Measurements from ENCODE around the gene MRPL14. TPM values are rescaled to one million over a fixed set of nuclear protein-coding genes. Genes with fewer than 3 reads are reported as not detected.

MRPL14 gene
- total and polyA plus RNA-seq, 9 of the 15 experiments (the other 6 are each of a cell fraction or from before 2014, with no cell fraction given): 126 to 424 (median 165) TPM

GRCh38 chr6:44151348-44152108 is 24.3 kb upstream of the MRPL14 start (continued):
- TF ChIP-seq ZNF398 (CRISPR knock-in tag; IDR thresholded peaks at IDR 0.05): no peak
- no peak for TF ChIP-seq MEF2A (IDR thresholded peaks at IDR 0.05; ENCODE audit: control insufficient read depth, low read depth, low read length)
- TF ChIP-seq, protein P1, sequence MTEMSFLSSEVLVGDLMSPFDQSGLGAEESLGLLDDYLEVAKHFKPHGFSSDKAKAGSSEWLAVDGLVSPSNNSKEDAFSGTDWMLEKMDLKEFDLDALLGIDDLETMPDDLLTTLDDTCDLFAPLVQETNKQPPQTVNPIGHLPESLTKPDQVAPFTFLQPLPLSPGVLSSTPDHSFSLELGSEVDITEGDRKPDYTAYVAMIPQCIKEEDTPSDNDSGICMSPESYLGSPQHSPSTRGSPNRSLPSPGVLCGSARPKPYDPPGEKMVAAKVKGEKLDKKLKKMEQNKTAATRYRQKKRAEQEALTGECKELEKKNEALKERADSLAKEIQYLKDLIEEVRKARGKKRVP (CRISPR knock-in tag; IDR thresholded peaks at IDR 0.05): no peak
- peak; percentile 88 to 97 for TF ChIP-seq RAD21 (CRISPR knock-in tag; conservative IDR thresholded peaks at IDR 0.05 in 1 of 2, IDR thresholded peaks at IDR 0.05 in 1 of 2)
- TF ChIP-seq HNRNPK (IDR thresholded peaks at IDR 0.05; ENCODE audit: low read depth, low read length, poor library complexity, severe bottlenecking): no peak
- no peak for TF ChIP-seq ELF4 (CRISPR knock-in tag; IDR thresholded peaks at IDR 0.05)
- TF ChIP-seq RCOR1 (IDR thresholded peaks at IDR 0.05; ENCODE audit: borderline replicate concordance in 1 of 2, low read depth in 2 of 2, low read length in 2 of 2): peak in 1 of 2 experiments; percentile 86; a peak in 2 of 4 replicates
- TF ChIP-seq CTBP1 (IDR thresholded peaks at IDR 0.05; ENCODE audit: borderline replicate concordance): peak; percentile 97
- TF ChIP-seq THRAP3 (IDR thresholded peaks at IDR 0.05; ENCODE audit: borderline replicate concordance): no peak
- peak; percentile 23 for TF ChIP-seq TBP (optimal IDR thresholded peaks at IDR 0.05; ENCODE audit: low read depth, low read length)
- TF ChIP-seq, protein P2, sequence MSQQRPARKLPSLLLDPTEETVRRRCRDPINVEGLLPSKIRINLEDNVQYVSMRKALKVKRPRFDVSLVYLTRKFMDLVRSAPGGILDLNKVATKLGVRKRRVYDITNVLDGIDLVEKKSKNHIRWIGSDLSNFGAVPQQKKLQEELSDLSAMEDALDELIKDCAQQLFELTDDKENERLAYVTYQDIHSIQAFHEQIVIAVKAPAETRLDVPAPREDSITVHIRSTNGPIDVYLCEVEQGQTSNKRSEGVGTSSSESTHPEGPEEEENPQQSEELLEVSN (IDR thresholded peaks at IDR 0.05; ENCODE audit: borderline replicate concordance in 1 of 2, extremely low read depth in 1 of 2, insufficient read depth in 1 of 2, insufficient read length in 1 of 2, low read depth in 1 of 2, low read length in 1 of 2, poor library complexity in 1 of 2, severe bottlenecking in 1 of 2): peak in 1 of 2 experiments; percentile 48
- TF ChIP-seq, protein P3, sequence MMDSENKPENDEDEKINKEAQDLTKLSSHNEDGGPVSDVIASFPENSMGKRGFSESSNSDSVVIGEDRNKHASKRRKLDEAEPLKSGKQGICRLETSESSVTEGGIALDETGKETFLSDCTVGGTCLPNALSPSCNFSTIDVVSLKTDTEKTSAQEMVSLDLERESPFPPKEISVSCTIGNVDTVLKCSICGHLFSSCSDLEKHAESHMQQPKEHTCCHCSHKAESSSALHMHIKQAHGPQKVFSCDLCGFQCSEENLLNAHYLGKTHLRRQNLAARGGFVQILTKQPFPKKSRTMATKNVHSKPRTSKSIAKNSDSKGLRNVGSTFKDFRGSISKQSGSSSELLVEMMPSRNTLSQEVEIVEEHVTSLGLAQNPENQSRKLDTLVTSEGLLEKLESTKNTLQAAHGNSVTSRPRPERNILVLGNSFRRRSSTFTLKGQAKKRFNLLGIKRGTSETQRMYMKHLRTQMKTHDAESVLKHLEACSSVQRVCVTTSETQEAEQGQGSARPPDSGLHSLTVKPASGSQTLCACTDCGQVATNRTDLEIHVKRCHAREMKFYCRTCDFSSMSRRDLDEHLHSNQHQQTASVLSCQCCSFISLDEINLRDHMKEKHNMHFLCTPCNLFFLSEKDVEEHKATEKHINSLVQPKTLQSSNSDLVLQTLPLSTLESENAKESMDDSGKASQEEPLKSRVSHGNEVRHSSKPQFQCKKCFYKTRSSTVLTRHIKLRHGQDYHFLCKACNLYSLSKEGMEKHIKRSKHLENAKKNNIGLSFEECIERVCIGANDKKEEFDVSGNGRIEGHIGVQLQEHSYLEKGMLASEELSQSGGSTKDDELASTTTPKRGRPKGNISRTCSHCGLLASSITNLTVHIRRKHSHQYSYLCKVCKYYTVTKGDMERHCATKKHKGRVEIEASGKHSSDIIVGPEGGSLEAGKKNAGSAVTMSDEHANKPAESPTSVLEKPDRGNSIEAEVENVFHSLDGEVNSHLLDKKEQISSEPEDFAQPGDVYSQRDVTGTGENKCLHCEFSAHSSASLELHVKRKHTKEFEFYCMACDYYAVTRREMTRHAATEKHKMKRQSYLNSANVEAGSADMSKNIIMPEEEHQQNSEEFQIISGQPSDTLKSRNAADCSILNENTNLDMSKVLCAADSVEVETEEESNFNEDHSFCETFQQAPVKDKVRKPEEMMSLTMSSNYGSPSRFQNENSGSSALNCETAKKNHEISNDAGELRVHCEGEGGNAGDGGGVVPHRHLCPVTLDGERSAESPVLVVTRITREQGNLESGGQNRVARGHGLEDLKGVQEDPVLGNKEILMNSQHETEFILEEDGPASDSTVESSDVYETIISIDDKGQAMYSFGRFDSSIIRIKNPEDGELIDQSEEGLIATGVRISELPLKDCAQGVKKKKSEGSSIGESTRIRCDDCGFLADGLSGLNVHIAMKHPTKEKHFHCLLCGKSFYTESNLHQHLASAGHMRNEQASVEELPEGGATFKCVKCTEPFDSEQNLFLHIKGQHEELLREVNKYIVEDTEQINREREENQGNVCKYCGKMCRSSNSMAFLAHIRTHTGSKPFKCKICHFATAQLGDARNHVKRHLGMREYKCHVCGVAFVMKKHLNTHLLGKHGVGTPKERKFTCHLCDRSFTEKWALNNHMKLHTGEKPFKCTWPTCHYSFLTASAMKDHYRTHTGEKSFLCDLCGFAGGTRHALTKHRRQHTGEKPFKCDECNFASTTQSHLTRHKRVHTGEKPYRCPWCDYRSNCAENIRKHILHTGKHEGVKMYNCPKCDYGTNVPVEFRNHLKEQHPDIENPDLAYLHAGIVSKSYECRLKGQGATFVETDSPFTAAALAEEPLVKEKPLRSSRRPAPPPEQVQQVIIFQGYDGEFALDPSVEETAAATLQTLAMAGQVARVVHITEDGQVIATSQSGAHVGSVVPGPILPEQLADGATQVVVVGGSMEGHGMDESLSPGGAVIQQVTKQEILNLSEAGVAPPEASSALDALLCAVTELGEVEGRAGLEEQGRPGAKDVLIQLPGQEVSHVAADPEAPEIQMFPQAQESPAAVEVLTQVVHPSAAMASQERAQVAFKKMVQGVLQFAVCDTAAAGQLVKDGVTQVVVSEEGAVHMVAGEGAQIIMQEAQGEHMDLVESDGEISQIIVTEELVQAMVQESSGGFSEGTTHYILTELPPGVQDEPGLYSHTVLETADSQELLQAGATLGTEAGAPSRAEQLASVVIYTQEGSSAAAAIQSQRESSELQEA (IDR thresholded peaks at IDR 0.05; ENCODE audit: low read depth): no peak
- no peak for TF ChIP-seq EP400 (IDR thresholded peaks at IDR 0.05)
- no peak for TF ChIP-seq ZNF695 (CRISPR knock-in tag; IDR thresholded peaks at IDR 0.05)

Measured in K562 (cell line).